TTC549 (cell line): Measurements from ENCODE around the gene VSIG10L2.

Source experiments
- FAIRE-seq: peaks from 2 replicates; lab custom pipeline; 2012; peaks lifted over from hg19 to GRCh38; lab: Jason Lieb, UNC

Gene VSIG10L2

DNA sequence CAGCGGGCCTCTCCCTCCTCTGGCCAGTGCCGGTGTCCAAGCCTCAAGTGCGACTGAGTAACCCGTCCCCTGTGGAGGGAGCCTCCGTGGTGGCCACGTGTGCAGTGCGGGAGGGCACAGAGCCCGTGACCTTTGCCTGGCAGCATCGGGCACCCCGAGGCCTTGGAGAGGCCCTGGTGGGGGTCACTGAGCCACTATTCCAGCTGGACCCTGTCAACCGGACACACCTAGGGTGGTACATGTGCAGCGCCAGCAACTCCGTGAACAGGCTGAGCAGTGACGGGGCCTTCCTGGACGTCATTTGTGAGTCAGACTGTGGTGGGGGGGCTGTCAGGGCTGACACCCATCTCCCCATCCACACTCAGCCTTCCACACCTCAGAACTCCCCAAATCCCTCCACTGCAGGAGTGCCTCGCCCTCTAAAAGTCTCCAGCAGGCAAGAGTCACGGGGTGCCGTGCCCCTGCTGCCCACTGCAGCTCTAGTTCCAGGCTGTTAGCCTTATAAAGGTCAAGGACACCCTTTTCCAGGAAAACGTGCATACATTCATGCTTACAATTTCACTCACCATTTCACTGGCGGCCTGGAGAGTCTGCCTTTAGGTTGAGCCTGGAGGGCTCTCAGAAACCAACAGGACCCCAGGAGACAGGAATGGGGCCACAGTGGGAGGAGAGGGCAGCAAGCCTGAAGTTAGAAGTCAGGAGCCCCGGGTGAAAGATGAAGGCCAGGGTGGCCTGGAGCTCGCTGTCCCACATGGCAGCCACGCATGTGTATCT, 2.6 kb downstream of the VSIG10L2 start:
- no peak for FAIRE-seq

DNA sequence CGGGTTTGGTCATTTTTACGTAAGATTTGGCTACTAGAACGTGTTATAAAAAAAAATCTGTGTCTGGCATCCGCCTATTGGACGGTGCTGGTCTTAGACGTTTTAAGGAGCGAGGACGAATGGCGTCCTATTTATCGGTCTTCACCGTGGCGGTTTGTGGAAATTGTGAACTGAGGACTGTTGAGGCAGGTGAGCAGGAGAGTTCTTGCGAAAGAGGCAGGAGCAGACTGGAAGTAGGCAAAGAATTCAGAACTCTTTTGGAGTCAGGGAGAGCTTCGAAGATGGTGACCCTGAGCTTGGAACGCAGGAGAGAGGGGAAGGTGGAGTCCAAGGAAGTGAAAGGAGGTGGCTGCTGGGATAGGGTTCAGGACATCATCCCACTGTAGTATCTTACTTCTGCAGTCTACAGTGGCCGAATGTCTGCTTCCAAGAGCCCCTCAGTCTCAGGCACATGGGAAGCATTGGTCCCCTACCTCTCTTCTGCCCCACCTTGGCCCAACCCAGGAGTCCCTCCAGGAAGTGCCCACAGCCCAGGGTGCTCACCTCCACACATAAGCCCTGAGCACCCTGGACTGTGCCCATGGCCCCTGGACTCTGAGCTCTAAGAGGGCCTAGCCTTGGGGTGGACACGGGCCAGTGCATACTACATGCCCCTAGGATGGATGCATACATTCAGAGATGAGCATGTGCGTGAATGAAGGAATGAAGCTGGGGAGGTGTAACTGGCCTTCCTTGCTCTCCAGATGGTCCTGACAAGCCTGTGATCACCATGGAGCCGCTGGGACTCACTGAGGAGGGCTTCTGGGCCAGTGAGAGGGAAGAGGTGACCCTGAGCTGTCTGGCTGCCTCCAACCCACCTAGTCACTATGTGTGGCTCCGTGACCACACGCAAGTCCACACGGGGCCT, 3.7 kb downstream of the VSIG10L2 start:
- no peak for FAIRE-seq

DNA sequence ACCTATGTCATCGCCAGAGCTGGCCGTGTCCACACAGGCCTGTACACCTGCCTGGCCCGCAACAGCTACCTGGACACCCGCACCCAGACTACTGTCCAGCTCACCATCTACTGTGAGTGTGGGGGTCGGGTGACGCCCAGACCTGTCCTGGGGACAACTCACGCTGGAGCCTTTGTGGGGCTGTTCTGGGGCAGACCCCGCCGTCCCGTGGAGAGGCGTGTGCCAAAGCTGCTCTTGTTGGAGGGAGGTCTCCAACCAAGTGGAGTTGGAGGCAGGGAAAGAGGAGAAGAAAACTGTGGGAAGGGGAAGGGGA, 4.3 kb downstream of the VSIG10L2 start:
- FAIRE-seq: no peak

DNA sequence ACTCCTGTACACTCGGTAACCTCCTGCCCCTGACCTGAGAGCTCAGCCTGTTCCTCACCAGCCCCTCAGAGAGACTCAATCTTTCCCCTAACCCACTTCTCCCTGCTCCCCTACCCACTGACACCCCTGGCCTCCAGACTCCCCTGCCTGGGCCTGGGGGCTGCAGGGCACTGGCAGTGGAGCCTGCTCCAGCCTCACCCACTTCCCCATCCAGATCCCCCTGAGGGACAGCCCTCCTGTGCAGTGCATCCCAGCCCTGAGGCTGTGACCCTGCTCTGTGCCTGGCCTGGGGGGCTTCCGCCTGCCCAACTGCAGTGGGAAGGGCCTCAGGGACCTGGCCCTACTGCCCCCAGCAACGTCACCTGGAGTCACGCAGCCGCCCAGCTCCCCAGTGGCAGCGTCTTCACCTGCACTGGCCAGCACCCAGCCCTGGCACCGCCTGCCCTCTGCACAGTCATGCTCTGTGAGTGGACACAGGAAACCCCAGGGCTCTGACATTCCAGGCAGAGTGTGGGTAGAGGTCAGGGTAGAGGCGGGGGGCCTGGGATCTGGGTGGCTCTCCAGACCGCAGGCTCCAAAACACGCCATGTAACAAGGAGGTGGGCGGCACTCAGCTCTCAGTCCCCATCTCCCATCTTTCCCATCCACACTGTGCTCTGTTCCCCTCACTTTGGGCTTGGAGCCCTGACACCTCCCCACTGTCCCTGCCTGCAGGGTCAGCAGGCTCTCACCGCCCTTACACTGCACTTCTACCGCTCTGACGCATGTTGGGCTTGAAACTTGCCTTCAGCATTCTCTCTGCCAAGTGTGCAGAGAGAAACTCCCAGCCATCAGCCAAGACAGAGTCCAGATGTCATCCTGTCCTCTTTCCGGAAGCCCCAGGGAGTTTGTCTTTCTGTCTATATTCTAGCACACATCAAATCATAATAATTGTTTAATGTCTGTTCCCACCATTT, 5.1 kb downstream of the VSIG10L2 start:
- no peak for FAIRE-seq

DNA sequence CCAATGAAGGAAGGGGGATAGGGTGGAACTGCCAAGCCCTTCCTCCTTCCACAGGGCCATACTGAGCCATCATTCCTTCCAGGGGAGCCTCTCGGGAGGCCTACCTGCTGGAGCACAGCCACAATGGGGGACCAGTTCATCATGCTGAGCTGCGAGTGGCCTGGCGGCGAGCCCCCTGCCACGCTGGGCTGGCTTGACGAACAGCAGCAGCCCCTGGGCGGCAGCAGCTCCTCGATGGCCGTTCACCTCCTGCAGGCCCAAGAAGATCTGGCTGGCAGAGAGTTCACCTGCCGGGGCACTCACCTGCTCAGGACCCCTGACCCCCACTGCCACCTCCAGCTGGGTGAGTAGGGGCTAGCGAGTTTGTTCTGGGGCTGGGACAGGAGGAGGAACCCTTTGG, 5.9 kb downstream of the VSIG10L2 start:
- no peak for FAIRE-seq

DNA sequence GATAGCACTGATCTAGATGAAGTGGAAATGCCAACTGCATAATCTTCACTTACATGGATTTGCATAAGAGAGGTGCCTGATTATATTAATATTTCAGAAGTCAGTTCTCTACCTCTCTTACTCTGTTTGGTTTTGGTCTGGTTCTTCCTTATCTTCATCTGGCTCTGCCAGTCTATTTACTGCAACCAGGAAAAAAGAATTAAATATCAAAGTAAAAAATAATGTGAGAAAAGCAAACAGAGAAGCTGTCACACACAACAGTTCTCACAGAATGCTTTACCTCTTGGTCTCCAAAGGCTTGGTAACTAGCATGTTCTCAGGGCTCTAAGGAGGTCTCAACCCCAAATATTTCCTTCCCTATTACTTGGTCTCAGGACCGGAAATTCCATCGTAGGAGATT, 6.7 kb downstream of the VSIG10L2 start:
- no peak for FAIRE-seq

DNA sequence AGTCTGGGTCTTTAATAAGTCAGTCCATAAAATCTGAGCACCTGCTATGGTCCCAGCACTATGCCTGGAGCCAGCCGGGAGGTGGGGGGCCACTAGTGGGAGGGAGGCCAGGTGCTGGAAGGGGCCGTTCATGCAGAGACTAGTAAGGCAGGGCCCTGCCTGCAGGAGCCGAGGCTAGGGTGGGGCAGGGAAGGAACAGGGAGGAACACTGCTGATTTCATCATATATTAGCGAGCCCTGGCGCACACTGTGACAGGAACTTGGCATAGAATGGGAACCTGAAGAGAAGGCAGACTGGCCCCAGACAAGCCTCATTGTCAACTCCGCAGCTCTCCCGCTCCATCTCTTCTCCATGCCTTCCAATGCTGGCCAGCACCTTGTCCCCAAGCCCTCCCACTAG, 7.1 kb downstream of the VSIG10L2 start:
- no peak for FAIRE-seq

DNA sequence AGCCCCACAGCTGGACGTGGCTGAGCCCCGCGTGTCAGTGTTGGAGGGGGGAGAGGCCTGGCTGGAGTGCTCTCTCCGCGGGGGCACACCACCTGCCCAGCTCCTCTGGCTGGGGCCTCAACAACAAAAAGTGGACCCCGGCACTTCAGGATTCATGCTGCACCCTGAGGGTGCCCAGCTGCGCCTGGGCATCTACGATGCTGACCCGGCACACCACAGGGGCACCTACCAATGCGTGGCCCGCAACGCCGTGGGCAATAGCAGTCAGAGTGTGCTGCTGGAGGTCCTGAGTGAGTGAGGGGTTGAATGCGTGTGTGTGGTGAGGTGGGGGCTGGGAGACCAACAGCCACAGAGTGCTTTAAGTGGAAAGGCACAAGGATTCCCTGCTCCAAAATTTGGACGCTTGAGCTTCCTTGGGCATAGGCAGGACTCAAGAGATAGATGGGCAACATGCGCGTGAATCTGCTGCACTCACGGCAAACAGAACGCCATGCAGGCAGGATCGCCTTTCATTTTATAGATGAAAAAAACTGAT, 7.6 kb downstream of the VSIG10L2 start:
- FAIRE-seq: no peak

DNA sequence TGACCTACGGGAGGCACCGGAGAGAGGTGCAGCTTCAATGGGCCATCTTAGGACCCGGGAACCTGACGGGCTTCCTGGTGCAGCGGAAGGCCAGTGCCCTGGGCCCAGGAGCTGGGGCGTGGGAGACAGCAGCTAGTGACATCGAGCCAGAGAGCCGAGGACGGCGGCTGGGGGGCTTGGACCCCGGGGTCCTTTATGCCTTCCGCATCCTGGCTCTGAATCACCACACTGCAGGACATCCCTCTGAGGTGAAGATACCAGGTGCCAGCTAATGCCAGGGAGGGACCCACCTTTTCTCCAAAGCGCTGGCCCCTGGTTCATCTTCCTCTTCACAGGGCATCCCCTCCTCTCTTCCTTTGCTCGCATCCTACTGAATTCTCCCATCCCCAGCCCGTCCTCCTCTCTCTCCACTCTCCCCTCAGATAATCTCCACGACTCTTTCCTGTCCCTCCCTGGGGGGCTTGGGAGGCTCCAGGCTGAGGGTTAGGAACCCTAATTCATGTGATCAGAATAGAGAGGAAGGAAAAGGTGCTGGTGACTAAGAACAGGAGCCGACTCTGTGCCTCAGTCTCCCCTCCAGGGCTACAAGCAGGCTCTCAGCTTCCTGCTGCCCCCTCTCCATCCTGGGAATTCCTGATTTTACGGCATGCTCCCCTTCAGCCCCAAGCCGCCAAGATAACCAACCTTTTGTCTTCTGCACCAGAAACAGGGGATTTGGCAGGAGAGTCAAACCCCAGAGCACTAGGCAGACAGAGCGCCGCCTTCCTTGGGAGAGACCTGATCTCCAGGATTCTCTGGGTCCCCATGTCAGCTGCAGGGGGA, 8.5 kb downstream of the VSIG10L2 start:
- no peak for FAIRE-seq

DNA sequence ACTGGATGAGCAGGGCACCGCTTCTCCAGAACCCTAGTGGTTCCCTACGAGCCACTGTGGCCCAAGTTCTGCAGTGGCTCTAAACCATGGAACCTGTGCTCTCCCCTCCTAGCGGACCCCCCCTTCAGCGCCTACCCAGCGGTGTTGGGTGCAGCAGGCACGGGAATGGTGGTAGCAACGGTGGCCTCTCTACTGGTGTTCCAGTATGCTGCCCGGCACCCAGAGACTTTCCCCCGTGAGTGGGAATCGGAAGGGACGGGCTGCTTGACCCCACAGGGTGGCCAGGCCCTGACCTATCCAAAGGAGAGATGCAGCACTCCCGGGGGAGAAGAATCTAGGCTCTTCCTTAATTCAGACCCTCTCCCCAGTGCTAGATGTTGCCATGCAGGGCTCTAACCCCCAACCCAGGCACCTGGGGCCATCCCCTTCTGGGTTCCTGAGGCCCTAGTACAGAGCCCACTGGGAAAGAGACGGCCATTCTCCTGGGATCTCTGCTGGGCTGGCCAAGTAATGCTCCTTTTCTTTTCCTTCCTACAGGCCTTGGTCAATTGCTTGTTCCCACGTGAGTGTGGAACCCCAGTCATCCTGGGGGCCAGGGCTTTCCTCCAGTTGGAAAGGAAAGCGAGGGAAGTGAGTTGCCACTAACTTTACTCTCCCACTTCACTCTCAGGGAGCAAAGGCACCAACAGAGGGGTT, 9.2 kb downstream of the VSIG10L2 start:
- no peak for FAIRE-seq

DNA sequence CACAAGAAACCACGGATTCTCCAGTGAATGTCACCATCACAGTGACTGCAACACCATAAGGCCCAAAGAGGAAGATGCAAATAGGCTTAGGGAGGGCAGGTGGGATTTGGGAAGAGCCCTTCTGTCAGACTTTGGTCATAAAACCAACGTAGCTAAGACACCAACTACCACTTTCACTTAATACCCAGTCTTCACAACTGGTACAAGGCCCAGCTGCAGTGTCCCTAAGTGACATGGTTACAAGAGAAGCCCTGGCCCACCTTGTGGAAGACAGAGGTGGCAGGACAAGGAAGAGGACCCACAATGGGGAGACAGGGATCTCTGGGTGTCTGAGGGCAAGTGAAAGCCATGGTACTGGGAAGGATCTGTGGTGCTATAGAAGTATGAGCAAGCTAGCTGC, 10.0 kb downstream of the VSIG10L2 start:
- FAIRE-seq: no peak

DNA sequence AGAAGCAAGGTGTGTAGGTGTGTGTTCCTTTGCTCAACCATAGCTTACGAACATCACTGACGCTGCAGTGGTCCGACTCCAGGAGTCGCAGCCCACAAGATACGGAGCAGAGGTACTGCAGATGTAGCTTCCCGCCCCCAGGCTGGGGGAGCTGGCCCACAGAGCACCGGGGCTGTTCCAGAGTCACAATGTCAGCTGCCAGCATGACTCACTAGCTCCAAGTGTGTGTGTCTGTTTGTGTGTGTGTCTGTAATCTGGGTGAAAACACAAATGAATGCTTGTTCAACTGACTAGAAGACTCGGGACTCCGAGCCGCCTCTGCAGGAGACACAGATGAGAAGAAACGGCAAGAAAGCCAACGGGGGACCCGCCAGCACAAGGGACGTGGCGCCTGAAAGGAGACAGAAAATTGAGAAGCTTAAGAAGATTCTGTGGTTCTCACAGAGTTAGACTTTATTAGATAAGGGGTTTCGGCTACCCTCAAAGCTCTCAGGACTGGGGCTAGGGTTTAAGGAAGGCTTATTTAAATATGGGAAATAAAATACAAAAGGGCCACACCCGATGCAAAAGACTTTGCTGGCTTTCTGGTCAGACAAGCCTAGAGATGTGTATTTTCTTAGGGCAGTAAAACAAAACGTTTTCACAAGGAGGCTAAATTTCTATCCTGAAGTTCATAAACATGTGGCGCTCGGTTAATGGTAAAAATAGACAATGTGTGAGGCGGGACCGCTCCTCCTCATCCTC, 10.7 kb downstream of the VSIG10L2 start:
- FAIRE-seq: no peak

DNA sequence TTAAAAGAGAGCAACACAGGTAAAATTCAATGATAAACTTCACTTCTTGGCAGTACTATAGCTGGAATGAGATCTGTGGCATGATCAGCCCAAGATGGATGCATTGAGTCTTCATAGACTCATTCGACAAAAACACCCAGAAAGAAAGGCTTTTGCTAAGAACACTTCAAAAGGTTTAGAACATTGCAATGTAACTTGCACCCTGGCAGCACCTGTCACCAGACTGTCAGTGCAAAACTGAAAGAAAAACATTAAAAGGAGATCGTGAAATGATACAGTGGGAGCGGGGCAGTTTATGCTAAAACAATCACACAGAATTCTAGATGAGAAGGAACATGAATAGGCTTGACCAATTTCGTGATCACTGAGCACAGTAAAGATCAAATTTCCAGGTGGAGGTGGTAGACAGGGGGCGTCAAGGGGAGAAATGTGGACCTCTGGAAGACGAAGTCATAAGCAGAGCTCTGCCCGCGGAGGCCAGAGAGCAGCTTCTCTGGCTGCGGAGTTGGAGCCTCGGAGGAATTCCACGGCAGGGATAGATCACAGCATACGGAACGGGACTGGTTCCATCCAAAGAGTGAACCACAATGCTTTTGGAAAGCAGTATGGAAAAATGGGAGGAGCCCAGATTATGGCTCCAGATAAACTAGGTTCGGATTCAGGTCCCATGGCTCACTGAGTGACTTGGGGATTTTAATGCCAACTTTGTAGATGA, 11.9 kb downstream of the VSIG10L2 start:
- no peak for FAIRE-seq

DNA sequence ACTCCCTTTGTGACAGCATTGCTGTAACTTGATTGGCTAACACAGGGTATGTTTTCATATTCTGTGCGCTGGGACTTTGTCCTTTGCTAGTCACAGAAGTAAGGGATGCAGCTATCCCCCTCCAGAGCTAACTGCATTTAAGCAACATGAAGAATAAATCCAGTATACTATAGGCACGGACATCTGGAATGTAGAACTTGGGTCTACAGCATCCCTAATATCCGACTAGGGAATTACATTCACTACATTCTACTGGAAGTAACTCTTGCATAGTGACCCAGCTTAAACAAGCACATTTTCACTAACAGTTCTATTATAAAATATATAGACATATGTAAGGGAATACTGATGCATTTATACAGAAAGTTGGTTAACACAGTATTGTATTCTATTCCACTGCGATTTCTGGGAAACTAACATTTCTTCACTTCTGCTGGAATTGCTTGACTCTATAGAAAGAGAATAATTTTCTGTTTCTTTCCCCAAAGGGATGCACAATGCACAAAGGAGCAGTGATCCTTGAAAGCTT, 13.1 kb downstream of the VSIG10L2 start:
- FAIRE-seq: no peak

DNA sequence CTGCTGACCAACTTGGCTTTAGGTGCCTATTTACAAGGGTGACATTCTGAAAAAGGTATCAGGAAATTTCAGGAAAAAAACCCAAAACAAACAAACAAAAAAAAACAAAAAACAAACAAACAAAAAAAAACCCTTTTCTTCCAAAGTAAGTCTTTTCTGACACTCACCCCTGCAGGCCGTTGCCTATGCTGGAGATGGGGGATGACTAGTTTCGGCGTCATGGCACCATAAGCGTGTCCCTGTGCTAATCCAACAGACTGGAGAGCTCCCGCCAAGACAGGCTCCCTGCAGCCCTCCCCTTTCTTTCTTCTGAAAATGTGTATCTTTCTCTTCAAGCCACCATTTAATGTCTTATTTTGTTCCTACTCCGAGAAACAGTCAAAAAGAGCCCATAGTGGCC, 13.7 kb downstream of the VSIG10L2 start:
- FAIRE-seq: no peak

DNA sequence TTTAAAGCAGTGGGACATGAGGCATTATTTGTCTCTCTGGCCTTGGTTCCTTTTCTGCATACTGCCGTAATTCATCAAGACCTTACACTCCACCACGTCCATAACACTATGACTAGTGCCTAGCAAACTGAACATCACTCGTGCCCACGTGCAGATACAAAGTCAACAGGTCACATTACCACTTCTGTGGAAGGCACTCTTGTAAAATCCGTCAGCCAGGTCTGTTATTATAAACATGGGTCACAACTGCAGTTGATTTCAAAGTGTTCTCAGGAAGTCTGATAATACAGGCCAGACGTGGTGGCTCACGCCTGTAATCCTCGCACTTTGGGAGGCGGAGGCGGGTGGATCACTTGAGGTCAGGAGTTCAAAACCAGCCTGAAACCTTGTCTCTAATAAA, 14.1 kb downstream of the VSIG10L2 start:
- FAIRE-seq: no peak

DNA sequence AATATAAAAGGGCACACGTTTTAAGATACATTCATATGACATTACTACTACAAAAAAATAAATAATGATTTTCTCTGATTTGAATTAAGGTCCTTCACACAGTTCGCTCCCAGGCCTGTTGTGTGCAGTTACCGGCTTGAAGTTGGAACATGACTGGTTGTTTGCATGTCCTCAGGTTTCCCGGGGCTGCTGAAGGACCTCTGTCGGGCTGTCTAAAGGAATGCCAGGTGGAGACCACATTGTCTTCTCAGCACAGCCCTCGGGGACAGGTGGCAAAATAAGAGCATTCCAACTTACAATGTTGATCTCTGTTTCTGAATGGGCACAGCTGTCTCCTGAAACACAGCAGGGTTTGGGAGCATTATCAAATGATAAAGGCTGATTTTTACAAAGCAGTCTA, 14.9 kb downstream of the VSIG10L2 start:
- no peak for FAIRE-seq

DNA sequence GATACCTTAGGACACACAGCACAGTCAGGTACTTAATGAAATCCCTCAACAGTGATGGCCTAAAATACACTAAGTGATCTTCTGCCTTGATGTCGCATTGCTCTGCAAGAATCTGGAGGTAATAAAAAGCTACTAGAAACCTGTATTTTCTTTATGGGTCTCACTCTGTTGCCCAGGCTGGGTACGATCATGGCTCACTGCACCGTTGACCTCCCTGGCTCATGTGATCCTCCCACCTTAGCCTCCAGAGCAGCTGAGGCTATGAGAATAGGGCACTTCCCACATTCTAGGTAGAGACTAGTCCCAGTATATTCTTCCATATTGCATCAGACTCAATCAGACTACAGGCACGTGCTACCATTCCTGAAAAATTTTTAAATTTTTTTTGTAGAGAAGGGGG, 21.7 kb downstream of the VSIG10L2 start:
- FAIRE-seq: no peak

DNA sequence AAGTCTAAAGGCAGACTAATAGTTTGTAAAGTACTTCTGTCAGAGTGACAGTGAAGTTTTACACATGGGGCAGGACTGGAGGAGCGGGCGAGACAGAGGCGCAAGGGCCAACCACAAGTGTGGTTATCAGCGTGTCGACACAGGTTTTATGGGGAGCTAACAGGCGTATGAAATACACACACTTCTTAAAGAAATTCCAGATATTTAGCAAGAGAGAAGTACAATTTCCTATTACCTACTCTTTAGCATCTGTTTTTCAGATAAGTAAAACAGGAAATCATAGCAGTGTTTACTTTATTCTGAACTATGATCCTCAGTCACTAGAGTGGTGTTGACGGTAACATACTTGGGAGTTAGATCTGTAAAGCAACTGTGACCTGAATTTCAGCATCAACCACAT, 22.5 kb downstream of the VSIG10L2 start:
- no peak for FAIRE-seq
